Fibroblast of villous mesenchyme (primary cell): ENCODE measurements around the gene OR10V1. TPM values are rescaled to one million over a fixed set of nuclear protein-coding genes. Genes with fewer than 3 reads are reported as not detected.

ENCODE experiments used
- DNase-seq: peaks from one replicate; pipeline ENCODE4 v3.0.0-alpha.2; 2010; ENCODE audit warnings: low read depth
- H3K4me3 ChIP-seq: 2 replicates; pipeline ENCODE4 v1.5.1; 2011; ENCODE audit warnings: low read depth, mild to moderate bottlenecking, low read length
- CTCF ChIP-seq: IDR thresholded peaks from 2 replicates; pipeline ENCODE4 v1.5.1; 2012; ENCODE audit warnings: low read depth, mild to moderate bottlenecking, low read length; ENCODE audit not compliant: insufficient read depth
- total RNA-seq: library from RNA; depleted of rRNA; stranded (reverse); fragments of >200 nt; gene quantifications from 2 replicates; pipeline ENCODE4 v1.2.3, GENCODE V29; 2012

The OR10V1 gene
- total RNA-seq, 1 donor, result not detected

GRCh38 chr11:59730896-59731565, 17.4 kb upstream of the OR10V1 start:
- TF ChIP-seq CTCF, result no peak
- H3K4me3 ChIP-seq, result no peak overlapping the region
- DNase-seq, result no peak

- no peak for TF ChIP-seq CTCF
- no peak for DNase-seq
- H3K4me3 ChIP-seq, result no peak overlapping the region
Observed at GRCh38 chr11:59729834-59730233, 16.2 kb upstream of the OR10V1 start.

GRCh38 chr11:59728913-59729312, 15.3 kb upstream of the OR10V1 start:
- H3K4me3 ChIP-seq, result no peak overlapping the region
- no peak for DNase-seq
- no peak for TF ChIP-seq CTCF

GRCh38 chr11:59728154-59728553, 14.5 kb upstream of the OR10V1 start:
- DNase-seq, result no peak
- no peak overlapping the region for H3K4me3 ChIP-seq
- TF ChIP-seq CTCF, result no peak

- no peak overlapping the region for H3K4me3 ChIP-seq
- DNase-seq, result no peak
- TF ChIP-seq CTCF, result no peak
Observed at GRCh38 chr11:59727426-59727825, 13.8 kb upstream of the OR10V1 start.

GRCh38 chr11:59724066-59724465, 10.4 kb upstream of the OR10V1 start:
- H3K4me3 ChIP-seq, result no peak overlapping the region
- no peak for TF ChIP-seq CTCF
- no peak for DNase-seq

GRCh38 chr11:59719556-59719955, 5.9 kb upstream of the OR10V1 start:
- TF ChIP-seq CTCF, result no peak
- no peak overlapping the region for H3K4me3 ChIP-seq
- no peak for DNase-seq
